ENCODE results near the gene POU3F1. TPM values are rescaled to one million over a fixed set of nuclear protein-coding genes. Genes with fewer than 3 reads are reported as not detected.

The POU3F1 gene
- total and polyA plus RNA-seq, 2 of the 4 experiments (the other 2 are of a cell fraction), result not detected

GRCh38 chr1:38031513-38031866 lies 15.1 kb downstream of the POU3F1 start:
- CTCF ChIA-PET, result no interaction called here
- H3K27me3 ChIP-seq (ENCODE audit: control insufficient read depth, insufficient read depth, low read length), result peaks cover 3% of the 10 kb centered on the region; the same call in 1 of the 2 replicates
- peaks cover 1% of the 10 kb centered on the region; the same call in 1 of the 2 replicates for H3K36me3 ChIP-seq (ENCODE audit: control insufficient read depth, insufficient read depth, low read length)
- BruUV-seq (replicated peaks), result no TSS peak
- no peak overlapping the region for H4K8ac ChIP-seq (ENCODE audit: low read depth in 2 of 2, low read length in 2 of 2)
- no peak overlapping the region for H4K5ac ChIP-seq (ENCODE audit: low read depth, low read length)
- TF ChIP-seq RCOR1 (IDR thresholded peaks at IDR 0.05; ENCODE audit: insufficient replicate concordance, low read length), result no peak
- no peak for TF ChIP-seq NFE2L2 (IDR thresholded peaks at IDR 0.05; ENCODE audit: low read depth, low read length)
- no peak for TF ChIP-seq CTCF (conservative IDR thresholded peaks at IDR 0.05; ENCODE audit: low read depth, low read length)
- TF ChIP-seq RAD21 (IDR thresholded peaks at IDR 0.05; ENCODE audit: low read length), result no peak
- TF ChIP-seq MAZ (IDR thresholded peaks at IDR 0.05; ENCODE audit: borderline replicate concordance, low read depth, low read length), result no peak
- no peak for TF ChIP-seq RFX5 (IDR thresholded peaks at IDR 0.05; ENCODE audit: low read depth, low read length)
- no peak for TF ChIP-seq MAFK (IDR thresholded peaks at IDR 0.05; ENCODE audit: low read depth, low read length)
- no peak for TF ChIP-seq CHD1 (IDR thresholded peaks at IDR 0.05; ENCODE audit: low read depth, low read length)
- TF ChIP-seq CEBPB (IDR thresholded peaks at IDR 0.05; ENCODE audit: low read depth, low read length), result no peak
- no peak for TF ChIP-seq MXI1 (IDR thresholded peaks at IDR 0.05; ENCODE audit: borderline replicate concordance, low read depth, low read length)
- no peak for TF ChIP-seq ELK1 (IDR thresholded peaks at IDR 0.05; ENCODE audit: borderline replicate concordance, low read depth, low read length)
- no peak for TF ChIP-seq FOS (IDR thresholded peaks at IDR 0.05; ENCODE audit: low read depth, low read length)
- TF ChIP-seq USF2 (IDR thresholded peaks at IDR 0.05; ENCODE audit: low read depth, low read length), result no peak
- TF ChIP-seq POLR2A (IDR thresholded peaks at IDR 0.05; ENCODE audit: low read depth, low read length), result no peak
- TF ChIP-seq BHLHE40 (IDR thresholded peaks at IDR 0.05; ENCODE audit: low read depth, low read length), result no peak
- no peak for TF ChIP-seq SMC3 (IDR thresholded peaks at IDR 0.05; ENCODE audit: low read depth, low read length)
- H3K56ac ChIP-seq (ENCODE audit: extremely low read depth, insufficient read depth, low read length), result no peak overlapping the region
- no peak overlapping the region for H3K4me3 ChIP-seq (ENCODE audit: insufficient read depth, low read depth, low read length)
- H2AK9ac ChIP-seq (replicated peaks; ENCODE audit: low read depth, low read length, poor library complexity), result no peak overlapping the region
- POLR2A ChIA-PET (ENCODE audit: unreplicated experiment), result no interaction called here
- H3K9ac ChIP-seq (ENCODE audit: low read depth, low read length), result no peak overlapping the region
- intact Hi-C loops (cut with micrococcal nuclease) (loop anchor here (10.0 kb wide), 1 partner anchor 443 kb away; no protein-coding TSS in a partner anchor), dilution Hi-C loops (cut with HindIII; ENCODE audit: low sequenced_read_pairs, unreplicated experiment) (no loop called here), in situ Hi-C loops (cut with MboI; ENCODE audit: low sequenced_read_pairs) (no loop called here)
- ATAC-seq (ENCODE audit: low read depth) (no peak), DNase-seq (no peak)
- H2BK20ac ChIP-seq (ENCODE audit: low read depth, low read length), result no peak overlapping the region
- no peak overlapping the region for H3K23ac ChIP-seq (ENCODE audit: low read depth, low read length)
- H4K20me1 ChIP-seq (ENCODE audit: insufficient read depth, low read length), result no peaks in the 10 kb centered on the region
- no peak overlapping the region; the same call in 1 of the 2 replicates for H3K4ac ChIP-seq (ENCODE audit: low read depth, low read length)
- no peak overlapping the region for H3K18ac ChIP-seq (ENCODE audit: low read depth, low read length)
- no peaks in the 10 kb centered on the region for H3K9me1 ChIP-seq (ENCODE audit: insufficient read depth, low read length)
- H3K27ac ChIP-seq (ENCODE audit: insufficient read depth, low read length), result no peak overlapping the region
- H3K4me2 ChIP-seq (ENCODE audit: low read depth, low read length), result no peak overlapping the region
- no peak overlapping the region for H2AK5ac ChIP-seq (ENCODE audit: low read depth, low read length)
- no peak overlapping the region for H3K14ac ChIP-seq (replicated peaks; ENCODE audit: low read depth, low read length)
- no peak overlapping the region for H2AFZ ChIP-seq (replicated peaks; ENCODE audit: low read length, poor library complexity)
- H4K91ac ChIP-seq (ENCODE audit: insufficient read depth, low read depth, low read length), result no peak overlapping the region
- no peak overlapping the region for H2BK15ac ChIP-seq (ENCODE audit: low read depth, low read length)
- no peak overlapping the region for H2BK5ac ChIP-seq (ENCODE audit: low read depth, low read length, poor library complexity, severe bottlenecking)
- no CpG with 5 or more reads among the region's 4 CpGs for WGBS, 2 experiments (ENCODE audit: extremely low coverage in 2 of 2, insufficient read length in 1 of 2)
- no peaks in the 10 kb centered on the region for H3K9me3 ChIP-seq (ENCODE audit: control insufficient read depth, insufficient read depth, low read length)
- no peak overlapping the region for H2BK120ac ChIP-seq (ENCODE audit: low read depth, low read length)
- H3K79me1 ChIP-seq (ENCODE audit: low read depth in 1 of 2, low read length in 2 of 2), result no peaks in the 10 kb centered on the region
- peaks cover 18% of the 10 kb centered on the region; the same call in 1 of the 2 replicates for H3K4me1 ChIP-seq (ENCODE audit: control insufficient read depth, insufficient read depth, low read length)
